SH-SY5Y (cell line): ENCODE results near the gene HACD2.

ENCODE experiments used
- GATA2 ChIP-seq: IDR thresholded peaks from 2 replicates; pipeline ENCODE4 v1.6.1; 2011; ENCODE audit warnings: mild to moderate bottlenecking, low read depth, low read length
- GATA3 ChIP-seq: IDR thresholded peaks from 2 replicates; pipeline ENCODE4 v1.6.1; 2011; ENCODE audit warnings: low read depth, mild to moderate bottlenecking, low read length, moderate library complexity

DNA sequence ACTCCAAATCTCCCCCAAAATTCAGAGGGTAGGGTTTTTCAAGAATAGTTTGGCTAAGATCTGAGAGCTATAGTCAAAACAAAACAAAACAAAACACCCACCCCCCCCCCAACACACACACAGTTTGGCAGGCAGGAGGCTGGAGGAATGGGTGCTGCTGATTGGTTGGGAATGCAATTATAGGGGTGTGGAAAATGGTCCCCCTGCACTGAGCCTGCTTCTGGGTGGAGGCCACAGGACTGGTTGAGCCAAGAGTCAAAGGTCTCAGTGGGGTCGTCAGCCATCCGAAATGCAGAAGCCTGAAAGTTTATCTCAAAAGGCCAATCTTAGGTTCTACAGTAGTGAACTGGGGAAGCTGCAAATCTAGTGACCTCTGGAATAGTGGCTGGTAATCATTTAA lies 2.5 kb upstream of the HACD2 start:
- TF ChIP-seq GATA3 (no peak), GATA2 (no peak)
